Neuronal stem cell (in vitro differentiated cells): Measurements from ENCODE around the gene BCL11B.

Experiments used
- DNase-seq: peaks from one replicate; pipeline ENCODE4 v3.0.0-alpha.2; 2013; ENCODE audit warnings: low spot score
- H2AFZ ChIP-seq: one replicate; pipeline ENCODE4 v1.6.1; 2013; ENCODE audit warnings: mild to moderate bottlenecking, low read length, inconsistent platforms
- H2AK5ac ChIP-seq: 2 replicates; pipeline ENCODE4 v1.6.1; 2013; ENCODE audit warnings: low read depth, mild to moderate bottlenecking, inconsistent platforms, low read length, moderate library complexity, mixed read lengths
- H2BK120ac ChIP-seq: 2 replicates; pipeline ENCODE4 v1.6.1; 2013; ENCODE audit warnings: low read depth, mild to moderate bottlenecking, inconsistent platforms, low read length, moderate library complexity, mixed read lengths
- H2BK12ac ChIP-seq: one replicate; pipeline ENCODE4 v1.6.1; 2013; ENCODE audit warnings: low read length, inconsistent platforms
- H2BK15ac ChIP-seq: 2 replicates; pipeline ENCODE4 v1.6.1; 2013; ENCODE audit warnings: mild to moderate bottlenecking, low read length, inconsistent platforms, mixed read lengths
- H2BK5ac ChIP-seq: one replicate; pipeline ENCODE4 v1.6.1; 2013; ENCODE audit warnings: inconsistent platforms, mild to moderate bottlenecking, low read length, moderate library complexity
- H3K14ac ChIP-seq: one replicate; pipeline ENCODE4 v1.6.1; 2013; ENCODE audit warnings: low read length, inconsistent platforms
- H3K18ac ChIP-seq: 2 replicates; pipeline ENCODE4 v1.6.1; 2013; ENCODE audit warnings: low read length, inconsistent platforms
- H3K23ac ChIP-seq: 2 replicates; pipeline ENCODE4 v1.6.1; 2013; ENCODE audit warnings: low read depth, mild to moderate bottlenecking, mixed read lengths, low read length, inconsistent platforms; ENCODE audit not compliant: poor library complexity
- H3K27ac ChIP-seq: replicated peaks from 3 replicates; pipeline ENCODE4 v1.5.1; 2013; ENCODE audit warnings: low read length, inconsistent platforms
- H3K27me3 ChIP-seq, 3 experiments: 2 replicates each; pipeline ENCODE4 v1.6.1; 2013; ENCODE audit warnings: low read length in 3 of 3, mild to moderate bottlenecking in 2 of 3, inconsistent platforms in 1 of 3, low read depth in 1 of 3, mixed read lengths in 1 of 3, moderate library complexity in 1 of 3; ENCODE audit not compliant: control insufficient read depth in 3 of 3, insufficient read depth in 3 of 3
- H3K36me3 ChIP-seq, 2 donors: replicated peaks in 1 of 2; 2 replicates each; pipeline ENCODE4 v1.6.1; 2013; ENCODE audit warnings: low read length in 2 of 2; ENCODE audit not compliant: control insufficient read depth in 2 of 2, insufficient read depth in 2 of 2
- H3K4ac ChIP-seq: 2 replicates; pipeline ENCODE4 v1.6.1; 2013; ENCODE audit warnings: inconsistent platforms, mild to moderate bottlenecking, low read length, moderate library complexity
- H3K4me1 ChIP-seq, 2 donors: 1 replicate in 1 of 2; 2 replicates in 1 of 2; pipeline ENCODE4 v1.6.1; 2013; ENCODE audit warnings: low read length in 2 of 2, low read depth in 1 of 2; ENCODE audit not compliant: control insufficient read depth in 2 of 2, insufficient read depth in 1 of 2
- H3K4me2 ChIP-seq: one replicate; pipeline ENCODE4 v1.6.1; 2013; ENCODE audit warnings: mild to moderate bottlenecking, low read length, inconsistent platforms; ENCODE audit not compliant: insufficient read depth, poor library complexity, severe bottlenecking
- H3K4me3 ChIP-seq, 2 donors: 2 replicates each; pipeline ENCODE4 v1.5.1; 2013; ENCODE audit warnings: low read length in 2 of 2, mild to moderate bottlenecking in 2 of 2, inconsistent platforms in 1 of 2, moderate library complexity in 1 of 2
- H3K79me1 ChIP-seq: one replicate; pipeline ENCODE4 v1.6.1; 2013; ENCODE audit warnings: low read depth, mild to moderate bottlenecking, inconsistent platforms, low read length, moderate library complexity
- H3K9ac ChIP-seq: one replicate; pipeline ENCODE4 v1.6.1; 2013; ENCODE audit warnings: mild to moderate bottlenecking, low read depth, low read length, inconsistent platforms; ENCODE audit not compliant: poor library complexity
- H3K9me3 ChIP-seq, 2 donors: replicated peaks in 1 of 2; 2 replicates each; pipeline versions ENCODE3 to v1.6.1; 2013; ENCODE audit warnings: low read length in 2 of 2, mild to moderate bottlenecking in 2 of 2, inconsistent platforms in 1 of 2, low read depth in 1 of 2, mixed read lengths in 1 of 2, moderate library complexity in 1 of 2; ENCODE audit not compliant: control insufficient read depth in 2 of 2, insufficient read depth in 1 of 2
- H4K8ac ChIP-seq: one replicate; pipeline ENCODE4 v1.6.1; 2013; ENCODE audit warnings: low read depth, mild to moderate bottlenecking, inconsistent platforms, low read length, moderate library complexity
- H4K91ac ChIP-seq: one replicate; pipeline ENCODE4 v1.6.1; 2013; ENCODE audit warnings: low read length, low read depth, mild to moderate bottlenecking, inconsistent platforms; ENCODE audit not compliant: poor library complexity
- WGBS, 2 donors: extraction: QIAGEN DNeasy Blood & Tissue Kit; methylation state at CpG; one replicate each; pipeline ENCODE4 v1.1.7; 2013; ENCODE audit warnings: missing lambda C conversion rate in 2 of 2, mixed read lengths in 1 of 2; ENCODE audit not compliant: insufficient read length in 2 of 2, insufficient replicate concordance in 1 of 2; ENCODE audit errors: extremely low coverage in 2 of 2; 5-methylcytosine and 5-hydroxymethylcytosine counted together

Gene BCL11B

GRCh38 chr14:99280852-99281251 lies 8.9 kb upstream of the BCL11B start:
- no CpG with 5 or more reads among the region's 4 CpGs for WGBS, 2 donors
- DNase-seq, result no peak

GRCh38 chr14:99280066-99280731 lies 8.2 kb upstream of the BCL11B start:
- Histone ChIP-seq H2BK15ac (no peak overlapping the region), H3K4me1 (peaks cover 4 to 7% of the 10 kb centered on the region in 2 donors), H4K91ac (no peak overlapping the region), H3K14ac (no peak overlapping the region), H3K36me3 (no peaks in the 10 kb centered on the region), H2BK5ac (no peak overlapping the region), H3K4ac (no peak overlapping the region), H3K79me1 (no peaks in the 10 kb centered on the region), H3K27me3 (peaks cover 0 to 69% (median 19%) of the 10 kb centered on the region in 3 experiments), H2BK120ac (no peak overlapping the region), H2BK12ac (no peak overlapping the region), H2AK5ac (no peak overlapping the region), H3K9me3 (no peaks in the 10 kb centered on the region), H2AFZ (no peak overlapping the region), H3K23ac (no peak overlapping the region), H3K4me3 (no peak overlapping the region), H4K8ac (no peak overlapping the region), H3K4me2 (no peak overlapping the region), H3K18ac (no peak overlapping the region), H3K9ac (no peak overlapping the region), H3K27ac (no peak overlapping the region)
- WGBS, 2 donors, result no CpG with 5 or more reads among the region's 19 CpGs
- DNase-seq, result no peak

More at GRCh38 chr14:99280852-99281251, 8.9 kb upstream of the BCL11B start:
- no peak overlapping the region for H2AK5ac ChIP-seq
- no peak overlapping the region for H2AFZ ChIP-seq
- no peak overlapping the region for H2BK5ac ChIP-seq
- no peak overlapping the region for H3K27ac ChIP-seq
- H3K9ac ChIP-seq, result no peak overlapping the region
- H3K4ac ChIP-seq, result no peak overlapping the region
- no peak overlapping the region for H2BK12ac ChIP-seq
- no peak overlapping the region for H4K91ac ChIP-seq
- H2BK15ac ChIP-seq, result no peak overlapping the region
- H3K4me2 ChIP-seq, result no peak overlapping the region
- no peak overlapping the region for H2BK120ac ChIP-seq
- H3K79me1 ChIP-seq, result no peaks in the 10 kb centered on the region
- no peak overlapping the region for H3K23ac ChIP-seq
- H3K4me1 ChIP-seq, result peaks cover 4 to 10% of the 10 kb centered on the region in 2 donors
- H3K18ac ChIP-seq, result no peak overlapping the region
- H3K14ac ChIP-seq, result no peak overlapping the region
- H3K9me3 ChIP-seq, result no peaks in the 10 kb centered on the region
- H3K36me3 ChIP-seq, result no peaks in the 10 kb centered on the region
- H3K4me3 ChIP-seq, result no peak overlapping the region
- no peak overlapping the region for H4K8ac ChIP-seq
- H3K27me3 ChIP-seq, result peaks cover 0 to 69% (median 16%) of the 10 kb centered on the region in 3 experiments

- no peak overlapping the region for H2AFZ ChIP-seq
- H2BK5ac ChIP-seq, result no peak overlapping the region
- peaks cover 4 to 9% of the 10 kb centered on the region in 2 donors for H3K4me1 ChIP-seq
- no peak overlapping the region for H3K23ac ChIP-seq
- no peak overlapping the region for H2BK12ac ChIP-seq
- no peak overlapping the region for H3K9ac ChIP-seq
- no peak overlapping the region for H4K8ac ChIP-seq
- DNase-seq, result no peak
- H4K91ac ChIP-seq, result no peak overlapping the region
- no peaks in the 10 kb centered on the region for H3K36me3 ChIP-seq
- H3K9me3 ChIP-seq, result no peaks in the 10 kb centered on the region
- H3K27me3 ChIP-seq, result peaks cover 2 to 75% (median 26%) of the 10 kb centered on the region in 3 experiments
- no peak overlapping the region for H3K14ac ChIP-seq
- WGBS, 2 donors, result no CpG with 5 or more reads among the region's 6 CpGs
- no peaks in the 10 kb centered on the region for H3K79me1 ChIP-seq
- no peak overlapping the region for H2BK15ac ChIP-seq
- H3K4me3 ChIP-seq, result no peak overlapping the region
- no peak overlapping the region for H3K4ac ChIP-seq
- H2BK120ac ChIP-seq, result no peak overlapping the region
- H3K27ac ChIP-seq, result no peak overlapping the region
- H2AK5ac ChIP-seq, result no peak overlapping the region
- no peak overlapping the region for H3K18ac ChIP-seq
- no peak overlapping the region for H3K4me2 ChIP-seq
These were observed 6.8 kb upstream of the BCL11B start for GRCh38 chr14:99278836-99279235.

GRCh38 chr14:99277530-99277929 lies 5.5 kb upstream of the BCL11B start:
- Histone ChIP-seq H3K79me1 (no peaks in the 10 kb centered on the region), H2BK5ac (no peak overlapping the region), H3K36me3 (no peaks in the 10 kb centered on the region), H3K27me3 (peaks cover 12 to 87% (median 39%) of the 10 kb centered on the region in 3 experiments), H3K4me2 (no peak overlapping the region), H3K18ac (no peak overlapping the region), H2AK5ac (no peak overlapping the region), H3K4me3 (no peak overlapping the region), H3K27ac (no peak overlapping the region), H3K9me3 (no peaks in the 10 kb centered on the region), H3K14ac (no peak overlapping the region), H2AFZ (no peak overlapping the region), H3K4me1 (peaks cover 9 to 11% of the 10 kb centered on the region in 2 donors), H4K91ac (no peak overlapping the region), H3K23ac (no peak overlapping the region), H2BK12ac (no peak overlapping the region), H3K9ac (no peak overlapping the region), H4K8ac (no peak overlapping the region), H2BK15ac (no peak overlapping the region), H2BK120ac (no peak overlapping the region), H3K4ac (no peak overlapping the region)
- no peak for DNase-seq
- no CpG with 5 or more reads among the region's 2 CpGs for WGBS, 2 donors
